HFF-Myc (cell line): ENCODE data around the gene PRL.

Experiments
- DNase-seq: peaks from one replicate; pipeline ENCODE4 v3.0.0-alpha.2; 2011; ENCODE audit warnings: low read depth; ENCODE audit errors: extremely low read depth
- H3K4me3 ChIP-seq: replicated peaks from 2 replicates; pipeline ENCODE4 v1.5.1; 2011; ENCODE audit warnings: low read depth, mild to moderate bottlenecking, control low read depth, low read length
- TF ChIP-seq, protein P1 (sequence below): IDR thresholded peaks from 2 replicates; pipeline ENCODE4 v1.5.1; 2012; ENCODE audit warnings: mild to moderate bottlenecking, low read depth, low read length, control low read depth; ENCODE audit errors: missing control alignments

The PRL gene

DNA sequence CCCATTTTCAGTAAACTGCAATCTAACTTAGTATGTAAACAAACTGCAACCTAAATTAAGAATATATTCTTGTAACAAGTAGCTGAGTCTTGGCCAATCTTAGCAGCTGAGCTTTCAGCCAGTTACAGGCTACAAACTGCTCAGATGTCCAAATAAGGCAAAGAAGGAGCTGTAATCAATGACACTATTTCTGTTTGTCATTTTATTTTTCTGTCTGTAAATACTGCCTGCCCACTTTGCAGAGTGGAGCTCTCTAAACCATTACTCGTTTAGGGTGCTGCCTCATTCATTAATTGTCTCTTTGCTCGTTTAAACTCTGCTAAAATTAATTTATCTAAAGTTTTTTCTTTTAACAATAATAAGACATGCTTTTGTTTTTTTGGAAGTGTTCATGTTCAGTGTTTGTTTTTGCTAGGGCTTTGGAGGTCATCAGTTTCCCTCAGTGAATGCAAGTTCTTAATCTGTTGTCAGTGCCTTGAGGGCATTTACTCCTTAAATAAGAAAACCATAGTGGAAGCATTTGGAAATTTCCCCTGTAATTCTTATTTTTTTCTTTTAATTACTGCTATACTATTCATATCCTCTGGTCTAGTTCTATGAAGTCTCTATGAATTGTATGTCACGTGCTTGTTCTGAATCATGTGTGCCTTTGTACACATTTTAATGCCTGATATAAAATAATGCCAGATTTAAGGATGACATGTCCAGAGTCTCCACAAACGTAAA lies 3.6 kb upstream of the PRL start:
- no peak overlapping the region for H3K4me3 ChIP-seq
- TF ChIP-seq, protein P1, sequence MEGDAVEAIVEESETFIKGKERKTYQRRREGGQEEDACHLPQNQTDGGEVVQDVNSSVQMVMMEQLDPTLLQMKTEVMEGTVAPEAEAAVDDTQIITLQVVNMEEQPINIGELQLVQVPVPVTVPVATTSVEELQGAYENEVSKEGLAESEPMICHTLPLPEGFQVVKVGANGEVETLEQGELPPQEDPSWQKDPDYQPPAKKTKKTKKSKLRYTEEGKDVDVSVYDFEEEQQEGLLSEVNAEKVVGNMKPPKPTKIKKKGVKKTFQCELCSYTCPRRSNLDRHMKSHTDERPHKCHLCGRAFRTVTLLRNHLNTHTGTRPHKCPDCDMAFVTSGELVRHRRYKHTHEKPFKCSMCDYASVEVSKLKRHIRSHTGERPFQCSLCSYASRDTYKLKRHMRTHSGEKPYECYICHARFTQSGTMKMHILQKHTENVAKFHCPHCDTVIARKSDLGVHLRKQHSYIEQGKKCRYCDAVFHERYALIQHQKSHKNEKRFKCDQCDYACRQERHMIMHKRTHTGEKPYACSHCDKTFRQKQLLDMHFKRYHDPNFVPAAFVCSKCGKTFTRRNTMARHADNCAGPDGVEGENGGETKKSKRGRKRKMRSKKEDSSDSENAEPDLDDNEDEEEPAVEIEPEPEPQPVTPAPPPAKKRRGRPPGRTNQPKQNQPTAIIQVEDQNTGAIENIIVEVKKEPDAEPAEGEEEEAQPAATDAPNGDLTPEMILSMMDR = no peak
- DNase-seq = no peak

DNA sequence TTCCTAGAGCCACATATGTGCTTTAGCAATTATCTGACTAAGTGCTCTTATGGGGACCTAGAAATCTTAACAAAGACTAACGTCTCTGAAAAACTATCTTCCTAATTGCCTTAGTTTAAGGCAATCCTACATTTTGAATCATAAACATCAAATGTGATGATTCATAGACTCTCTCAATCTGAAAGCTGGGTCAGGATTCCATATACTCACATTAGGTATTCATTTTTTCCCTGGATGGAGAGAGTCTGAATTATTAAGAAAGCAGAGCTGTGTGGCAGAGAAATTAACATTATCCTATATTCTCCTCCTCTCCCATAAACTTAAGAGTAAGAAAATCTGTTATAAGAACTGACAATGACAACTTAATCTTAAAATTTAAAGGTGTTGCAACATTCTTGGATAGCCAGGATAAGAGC lies 1.6 kb upstream of the PRL start:
- TF ChIP-seq, protein P1 = no peak
- H3K4me3 ChIP-seq = no peak overlapping the region
- no peak for DNase-seq

DNA sequence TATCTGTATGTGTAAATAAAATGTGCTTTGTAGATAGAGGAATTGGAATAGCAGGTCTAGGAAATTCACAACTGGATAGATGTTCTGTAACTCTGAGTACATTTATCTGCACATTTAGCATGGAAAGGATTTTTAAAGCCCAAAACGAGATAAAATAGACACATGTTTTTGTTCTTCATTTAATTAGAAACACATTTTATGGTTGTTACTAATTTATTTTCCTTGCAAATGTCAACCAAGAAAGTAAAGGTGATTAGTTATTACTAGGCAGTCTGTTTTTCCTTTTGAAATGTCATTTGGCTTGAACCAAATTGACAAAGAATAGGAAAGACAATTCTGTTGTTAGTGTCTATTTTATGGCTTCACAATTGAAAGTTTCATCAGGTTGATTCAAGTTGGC lies 769 bp downstream of the PRL start:
- H3K4me3 ChIP-seq = no peak overlapping the region
- TF ChIP-seq, protein P1 = no peak
- DNase-seq = no peak

DNA sequence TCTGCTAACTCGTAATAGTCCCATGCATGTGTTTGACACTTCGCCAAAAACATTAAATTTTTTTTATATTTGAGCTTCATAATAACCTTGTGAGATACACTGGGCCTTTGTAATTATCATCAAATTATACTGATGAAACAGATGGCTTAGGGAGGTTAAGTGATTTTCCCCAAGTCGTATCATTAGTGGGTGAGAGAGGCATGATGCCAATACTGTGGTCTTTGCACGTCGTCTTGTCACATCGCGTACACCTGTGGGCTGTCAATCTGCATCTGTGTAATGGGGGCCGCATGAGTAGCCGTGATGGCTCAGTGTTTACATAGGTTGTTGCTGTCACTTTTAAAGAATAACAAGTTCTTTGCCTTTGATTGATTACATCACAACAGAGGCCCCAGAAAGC lies 1.7 kb downstream of the PRL start:
- DNase-seq = no peak

DNA sequence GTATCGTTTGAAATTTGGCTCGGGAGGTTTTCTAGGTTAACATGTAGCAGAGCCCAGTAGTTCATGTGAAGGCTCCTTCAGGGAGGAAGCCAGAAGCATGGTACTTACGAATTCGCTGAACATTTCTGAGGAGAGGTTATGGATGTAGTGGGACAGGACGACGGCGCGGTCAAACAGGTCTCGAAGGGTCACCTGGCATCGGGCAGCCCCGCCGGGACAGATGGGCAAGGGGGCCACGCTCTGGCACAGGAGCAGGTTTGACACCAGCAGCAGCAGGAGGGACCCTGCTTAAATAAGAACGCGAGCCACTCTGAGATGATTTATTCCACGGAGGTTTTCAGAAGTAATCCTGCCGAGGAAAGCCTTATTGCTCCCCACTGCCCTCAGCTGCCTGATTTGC lies 2.5 kb downstream of the PRL start:
- H3K4me3 ChIP-seq = no peak overlapping the region
- TF ChIP-seq, protein P1 = no peak
- DNase-seq = no peak

More for the DNA sequence above, 1.7 kb downstream of the PRL start:
- TF ChIP-seq, protein P1 = no peak
- no peak overlapping the region for H3K4me3 ChIP-seq

DNA sequence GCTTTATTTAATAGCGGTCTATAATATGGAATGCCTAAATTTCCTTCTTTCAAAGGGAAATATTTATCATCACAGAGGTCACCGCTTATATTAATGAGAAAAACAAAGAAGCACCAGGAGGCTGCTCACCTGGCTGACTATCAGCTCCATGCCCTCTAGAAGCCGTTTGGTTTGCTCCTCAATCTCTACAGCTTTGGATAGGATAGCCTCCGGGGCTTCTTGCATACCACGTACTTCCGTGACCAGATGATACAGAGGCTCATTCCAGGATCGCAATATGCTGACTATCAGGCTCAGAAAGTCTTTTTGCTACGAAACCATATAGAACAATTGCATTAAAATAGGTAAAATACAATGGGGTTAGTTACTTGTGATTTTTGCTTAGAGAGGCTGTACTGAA lies 6.8 kb downstream of the PRL start:
- DNase-seq = no peak
- H3K4me3 ChIP-seq = no peak overlapping the region
- TF ChIP-seq, protein P1 = no peak

DNA sequence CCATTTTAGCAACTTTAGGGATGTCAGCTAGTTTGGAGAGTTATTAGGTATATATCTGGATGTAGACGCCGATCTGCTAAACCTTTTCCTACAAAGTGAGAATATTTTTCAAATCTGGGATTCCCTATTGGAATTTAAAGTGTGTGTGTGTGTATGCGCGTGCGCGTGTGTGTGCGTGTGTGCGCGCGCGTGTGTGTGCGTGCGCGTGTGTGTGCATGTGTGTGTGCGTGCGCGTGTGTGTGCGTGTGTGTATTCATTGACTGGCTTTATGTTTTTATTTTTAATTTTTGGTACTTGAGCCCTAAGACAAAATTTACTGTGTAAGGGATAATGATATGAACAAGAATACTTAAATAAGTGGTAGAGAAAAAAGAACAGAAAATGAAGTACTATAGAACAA lies 8.1 kb downstream of the PRL start:
- TF ChIP-seq, protein P1 = no peak
- DNase-seq = no peak
- no peak overlapping the region for H3K4me3 ChIP-seq
